ENCODE data around the gene LRP3. TPM values are rescaled to one million over a fixed set of nuclear protein-coding genes. Genes with fewer than 3 reads are reported as not detected.

The LRP3 gene
- total RNA-seq, 4 donors from 2014 or later = 18.3 to 29.3 (median 25.1) TPM

- Histone ChIP-seq H3K36me3 (no peaks in the 10 kb centered on the region), H3K4me3 (no peak overlapping the region), H3K27me3 (no peaks in the 10 kb centered on the region), H3K4me1 (no peaks in the 10 kb centered on the region), H3K27ac (no peak overlapping the region), H3K9me3 (no peaks in the 10 kb centered on the region)
- DNase-seq = no peak
- intact Hi-C loops (cut with DNase I; ENCODE audit: low total_unique reads) (no loop called here), in situ Hi-C loops (cut with MboI; ENCODE audit: low sequenced_read_pairs in 4 of 4) (no loop called here)
- no peak for TF ChIP-seq POLR2A (IDR thresholded peaks at IDR 0.05)
- TF ChIP-seq, protein P1, sequence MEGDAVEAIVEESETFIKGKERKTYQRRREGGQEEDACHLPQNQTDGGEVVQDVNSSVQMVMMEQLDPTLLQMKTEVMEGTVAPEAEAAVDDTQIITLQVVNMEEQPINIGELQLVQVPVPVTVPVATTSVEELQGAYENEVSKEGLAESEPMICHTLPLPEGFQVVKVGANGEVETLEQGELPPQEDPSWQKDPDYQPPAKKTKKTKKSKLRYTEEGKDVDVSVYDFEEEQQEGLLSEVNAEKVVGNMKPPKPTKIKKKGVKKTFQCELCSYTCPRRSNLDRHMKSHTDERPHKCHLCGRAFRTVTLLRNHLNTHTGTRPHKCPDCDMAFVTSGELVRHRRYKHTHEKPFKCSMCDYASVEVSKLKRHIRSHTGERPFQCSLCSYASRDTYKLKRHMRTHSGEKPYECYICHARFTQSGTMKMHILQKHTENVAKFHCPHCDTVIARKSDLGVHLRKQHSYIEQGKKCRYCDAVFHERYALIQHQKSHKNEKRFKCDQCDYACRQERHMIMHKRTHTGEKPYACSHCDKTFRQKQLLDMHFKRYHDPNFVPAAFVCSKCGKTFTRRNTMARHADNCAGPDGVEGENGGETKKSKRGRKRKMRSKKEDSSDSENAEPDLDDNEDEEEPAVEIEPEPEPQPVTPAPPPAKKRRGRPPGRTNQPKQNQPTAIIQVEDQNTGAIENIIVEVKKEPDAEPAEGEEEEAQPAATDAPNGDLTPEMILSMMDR (IDR thresholded peaks at IDR 0.05 in 4 of 5, conservative IDR thresholded peaks at IDR 0.05 in 1 of 5) = no peak
- no peak for ATAC-seq
These were observed 60.2 kb downstream of the LRP3 start for GRCh38 chr19:33254245-33254824.

- Histone ChIP-seq H3K36me3 (no peaks in the 10 kb centered on the region), H3K27me3 (no peaks in the 10 kb centered on the region), H3K4me1 (no peaks in the 10 kb centered on the region), H3K4me3 (no peak overlapping the region), H3K27ac (no peak overlapping the region), H3K9me3 (no peaks in the 10 kb centered on the region)
- DNase-seq (no peak), ATAC-seq (no peak)
- intact Hi-C loops (cut with DNase I; ENCODE audit: low total_unique reads) = no loop called here
- in situ Hi-C loops (cut with MboI; ENCODE audit: low sequenced_read_pairs in 4 of 4) = no loop called here
- TF ChIP-seq POLR2A (IDR thresholded peaks at IDR 0.05) = no peak
- TF ChIP-seq, protein P1 (IDR thresholded peaks at IDR 0.05 in 4 of 5, conservative IDR thresholded peaks at IDR 0.05 in 1 of 5) = no peak
These were observed 61.7 kb downstream of the LRP3 start for GRCh38 chr19:33255781-33256180.

- intact Hi-C loops (cut with DNase I; ENCODE audit: low total_unique reads) (no loop called here), in situ Hi-C loops (cut with MboI; ENCODE audit: low sequenced_read_pairs in 4 of 4) (no loop called here)
- H3K27ac ChIP-seq = no peak overlapping the region
- no peak overlapping the region for H3K4me3 ChIP-seq
- no peaks in the 10 kb centered on the region for H3K4me1 ChIP-seq
- no peaks in the 10 kb centered on the region for H3K27me3 ChIP-seq
- ATAC-seq (no peak), DNase-seq (no peak)
- no peak for TF ChIP-seq POLR2A (IDR thresholded peaks at IDR 0.05)
- TF ChIP-seq, protein P1 (IDR thresholded peaks at IDR 0.05 in 4 of 5, conservative IDR thresholded peaks at IDR 0.05 in 1 of 5) = no peak
- H3K36me3 ChIP-seq = no peaks in the 10 kb centered on the region
- no peaks in the 10 kb centered on the region for H3K9me3 ChIP-seq
These were observed 62.1 kb downstream of the LRP3 start for GRCh38 chr19:33256261-33256660.

GRCh38 chr19:33257828-33258227 lies 63.7 kb downstream of the LRP3 start:
- no peaks in the 10 kb centered on the region for H3K36me3 ChIP-seq
- H3K27me3 ChIP-seq = no peaks in the 10 kb centered on the region
- H3K27ac ChIP-seq = no peak overlapping the region
- DNase-seq (no peak), ATAC-seq (no peak)
- TF ChIP-seq, protein P1 (IDR thresholded peaks at IDR 0.05 in 4 of 5, conservative IDR thresholded peaks at IDR 0.05 in 1 of 5) = no peak
- TF ChIP-seq POLR2A (IDR thresholded peaks at IDR 0.05) = no peak
- no peaks in the 10 kb centered on the region for H3K9me3 ChIP-seq
- in situ Hi-C loops (cut with MboI; ENCODE audit: low sequenced_read_pairs in 4 of 4) = no loop called here
- H3K4me3 ChIP-seq = no peak overlapping the region
- intact Hi-C loops (cut with DNase I; ENCODE audit: low total_unique reads) = no loop called here
- no peaks in the 10 kb centered on the region for H3K4me1 ChIP-seq

Other genes starting within 250 kb of the LRP3 start
- 10 to 100 TPM in 2 of 4 donors, 1 to 10 TPM in 2; 3.4 to 20.9 (median 9.5) TPM for gene CEP89, start 222.4 kb upstream of the LRP3 start, total RNA-seq
- under 1 TPM in 2 of 4 donors, not detected in 2; 0.16 to 0.97 TPM for gene FAAP24, start 222.1 kb upstream of the LRP3 start, total RNA-seq
- gene RHPN2, start 129.4 kb upstream of the LRP3 start, total RNA-seq = under 1 TPM in 3 of 4 donors, not detected in 1; 0.39 to 0.71 (median 0.70) TPM
- 1 to 10 TPM; 2.2 to 5.3 (median 4.6) TPM for gene GPATCH1, start 113.1 kb upstream of the LRP3 start, total RNA-seq
- not detected for gene WDR88, start 62.2 kb upstream of the LRP3 start, total RNA-seq
- not detected for gene SLC7A10, start 31.5 kb downstream of the LRP3 start, total RNA-seq
- gene CEBPA, start 108.2 kb downstream of the LRP3 start, total RNA-seq = 10 to 100 TPM; 11.9 to 29.9 (median 25.5) TPM
- gene CEBPG, start 179.4 kb downstream of the LRP3 start, total RNA-seq = 10 to 100 TPM; 44.2 to 50.1 (median 46.1) TPM